Activated T-cell treated with anti-CD3 and anti-CD28 coated beads for 24 hours (primary cell): Measurements from ENCODE around the gene KBTBD3.

Source experiments
- DNase-seq: peaks from one replicate; pipeline ENCODE4 v3.0.0-alpha.2; 2020; ENCODE audit warnings: low read depth

Gene KBTBD3

GRCh38 chr11:106001304-106002012 lies 75.7 kb downstream of the KBTBD3 start:
- no peak for DNase-seq
